HG03139 (cell line): ENCODE data around the gene RARS1.
"Not testable (repeated sequence)": the region's sequence is repeated elsewhere in the genome, so short reads cannot be mapped to it uniquely, and the experiment has no call there.

Source experiments
- ATAC-seq: cut with Tn5 transposase; IDR thresholded peaks from one replicate; pipeline ENCODE4 v1.9.1; 2021; ENCODE audit not compliant: unreplicated experiment

RARS1 gene

GRCh38 chr5:168480601-168481000, 5.7 kb upstream of the RARS1 start:
- no peak for ATAC-seq

GRCh38 chr5:168481330-168481788, 4.9 kb upstream of the RARS1 start:
- peak; percentile 86 for ATAC-seq

- ATAC-seq, result no peak
Measured at GRCh38 chr5:168482361-168482760, 3.9 kb upstream of the RARS1 start.

- no peak for ATAC-seq
Measured at GRCh38 chr5:168489059-168489458, 2.8 kb downstream of the RARS1 start.

GRCh38 chr5:168494057-168494555, 7.8 kb downstream of the RARS1 start:
- no peak for ATAC-seq

GRCh38 chr5:168502563-168503237, 16.4 kb downstream of the RARS1 start:
- no peak for ATAC-seq

- no peak for ATAC-seq
Measured at GRCh38 chr5:168513861-168514428, 27.7 kb downstream of the RARS1 start.

- no peak for ATAC-seq
Measured at GRCh38 chr5:168525856-168526255, 39.6 kb downstream of the RARS1 start.

GRCh38 chr5:168527756-168528295, 41.6 kb downstream of the RARS1 start:
- ATAC-seq, result no peak

GRCh38 chr5:168528521-168529373, 42.5 kb downstream of the RARS1 start, which contains the start of gene FBLL1:
TSS of gene FBLL1 (plus strand) at chr5:168529305. CDS start at chr5:168529505, 200 bp downstream.
- ATAC-seq, result no peak

- ATAC-seq, result no peak
Measured at GRCh38 chr5:168529374-168530234, 43.3 kb downstream of the RARS1 start.

GRCh38 chr5:168530621-168531150, 44.4 kb downstream of the RARS1 start:
- no peak for ATAC-seq

GRCh38 chr5:168531191-168531590, 44.9 kb downstream of the RARS1 start:
- ATAC-seq, result no peak

GRCh38 chr5:168531987-168532864, 46.0 kb downstream of the RARS1 start:
- ATAC-seq, result no peak

GRCh38 chr5:168534351-168534750, 48.1 kb downstream of the RARS1 start:
- not testable (repeated sequence) for ATAC-seq

GRCh38 chr5:168537176-168537575, 50.9 kb downstream of the RARS1 start:
- ATAC-seq, result no peak

GRCh38 chr5:168549554-168549953, 63.3 kb downstream of the RARS1 start:
- ATAC-seq, result no peak

- ATAC-seq, result no peak
Measured at GRCh38 chr5:168550656-168551055, 64.4 kb downstream of the RARS1 start.

GRCh38 chr5:168552146-168552545, 65.9 kb downstream of the RARS1 start:
- ATAC-seq, result no peak
